K562 (cell line): ENCODE measurements around the gene ADARB2. TPM values are rescaled to one million over a fixed set of nuclear protein-coding genes. Genes with fewer than 3 reads are reported as not detected.

Source experiments
- ATAC-seq: fragments of 200-7000 bp; cut with Tn5 transposase; 3 replicates; pipeline ENCODE4 v1.9.1; 2020; ENCODE audit warnings: moderate library complexity
- BruUV-seq: library from RNA; stranded (reverse); fragments of 400-500 nt; replicated peaks from 2 replicates; lab custom pipeline; 2021; lab: Mats Ljungman, UMichigan
- CTCF ChIA-PET: fragments of 300-600 bp; formaldehyde crosslinking; extraction: SDS; loops from one replicate; lab custom pipeline; 2021; ENCODE audit warnings: low intra/inter-chr PET ratio; lab: Yijun Ruan, JAX
- POLR2A ChIA-PET: fragments of 300-600, 350-650 bp; sonication (Branson Sonifier 250); formaldehyde crosslinking; extraction: SDS; loops from one replicate; lab custom pipeline; 2021; ENCODE audit warnings: antibody characterized with exemption, inconsistent platforms; lab: Yijun Ruan, JAX
- DNase-seq, 4 experiments: peaks; one replicate each; pipeline versions ENCODE4 v3.0.0 to v3.0.0-alpha.2; 2011 to 2018; ENCODE audit warnings: low spot score in 3 of 4, mixed read lengths in 3 of 4; ENCODE audit errors: extremely low read depth in 1 of 4
- FAIRE-seq: peaks from 2 replicates; lab custom pipeline; 2011; peaks lifted over from hg19 to GRCh38; lab: Jason Lieb, UNC
- H2AFZ ChIP-seq: 2 replicates; pipeline ENCODE4 v1.6.0; 2011; ENCODE audit warnings: low read depth, low read length, control low read depth, inconsistent platforms
- H3K27ac ChIP-seq: fragments of 200-600 bp; 3 replicates; pipeline ENCODE4 v1.8.0; 2011; ENCODE audit warnings: low read depth, mild to moderate bottlenecking, control low read depth, inconsistent platforms, low read length, moderate library complexity, mixed read lengths; ENCODE audit errors: extremely low read depth
- H3K27me3 ChIP-seq, 2 experiments: fragments of 300-600 bp in 1 of 2; 2 replicates in 1 of 2; 3 replicates in 1 of 2; pipeline versions ENCODE4 v1.6.0 to v1.8.0; 2011; ENCODE audit warnings: inconsistent platforms in 2 of 2, low read length in 2 of 2, mild to moderate bottlenecking in 1 of 2, mixed read lengths in 1 of 2, moderate library complexity in 1 of 2; ENCODE audit not compliant: control insufficient read depth in 2 of 2, insufficient read depth in 2 of 2
- H3K36me3 ChIP-seq: fragments of 300-600 bp; 3 replicates; pipeline ENCODE4 v1.8.0; 2011; ENCODE audit warnings: mild to moderate bottlenecking, low read length, inconsistent platforms; ENCODE audit not compliant: control insufficient read depth, insufficient read depth
- H3K4me1 ChIP-seq, 2 experiments: fragments of 200-600 bp in 1 of 2; replicated peaks in 1 of 2; 2 replicates in 1 of 2; 3 replicates in 1 of 2; pipeline versions ENCODE4 v1.5.1 to v1.8.0; 2011; ENCODE audit warnings: inconsistent platforms in 2 of 2, low read length in 2 of 2, mild to moderate bottlenecking in 1 of 2, mixed read lengths in 1 of 2, moderate library complexity in 1 of 2; ENCODE audit not compliant: control insufficient read depth in 2 of 2, insufficient read depth in 2 of 2
- H3K4me2 ChIP-seq: 2 replicates; pipeline ENCODE4 v1.6.1; 2011; ENCODE audit warnings: low read length, control low read depth, inconsistent platforms, mixed read lengths; ENCODE audit not compliant: insufficient read depth
- H3K4me3 ChIP-seq: fragments of 200-600 bp; sonication (generic), shearing (Covaris generic); 2 replicates; pipeline ENCODE4 v1.5.1; 2016; ENCODE audit warnings: control low read depth, inconsistent platforms
- H3K79me2 ChIP-seq: fragments of 200-600 bp; 3 replicates; pipeline ENCODE4 v1.8.0; 2011; ENCODE audit warnings: low read length, inconsistent platforms; ENCODE audit not compliant: control insufficient read depth, insufficient read depth
- H3K9ac ChIP-seq, 2 experiments: 2 replicates each; pipeline versions ENCODE4 v1.6.0 to v1.6.1; 2011; ENCODE audit warnings: low read depth in 2 of 2, low read length in 2 of 2, control low read depth in 1 of 2, inconsistent platforms in 1 of 2, mild to moderate bottlenecking in 1 of 2, mixed read lengths in 1 of 2; ENCODE audit not compliant: insufficient read depth in 1 of 2
- H3K9me1 ChIP-seq: one replicate; pipeline ENCODE4 v1.6.0; 2011; ENCODE audit warnings: inconsistent platforms, mild to moderate bottlenecking, low read length, moderate library complexity; ENCODE audit not compliant: control insufficient read depth, insufficient read depth
- H3K9me3 ChIP-seq: replicated peaks from 2 replicates; pipeline ENCODE4 v1.5.1; 2011; ENCODE audit warnings: low read depth, low read length, inconsistent platforms; ENCODE audit not compliant: control insufficient read depth, insufficient read depth
- H4K20me1 ChIP-seq: replicated peaks from 2 replicates; pipeline ENCODE4 v1.6.1; 2011; ENCODE audit warnings: low read length, inconsistent platforms, mixed read lengths; ENCODE audit not compliant: control insufficient read depth, insufficient read depth
- CBX8 ChIP-seq: fragments of 200-600 bp; sonication (generic); IDR thresholded peaks from 2 replicates; pipeline ENCODE4 v1.6.1; 2012; ENCODE audit warnings: borderline replicate concordance, mixed run types, low read depth, mild to moderate bottlenecking, moderate library complexity, mixed read lengths, low read length, control low read depth, inconsistent platforms; ENCODE audit not compliant: poor library complexity, severe bottlenecking; ENCODE audit errors: extremely low read depth
- CREB1 ChIP-seq, 2 experiments: sonication (generic) in 1 of 2; formaldehyde crosslinking in 1 of 2; IDR thresholded peaks; 2 replicates each; pipeline versions ENCODE4 v1.6.1 to v1.8.0; 2012 to 2022; ENCODE audit warnings: inconsistent platforms in 1 of 2, mild to moderate bottlenecking in 1 of 2, missing genetic modification reagents in 1 of 2, moderate library complexity in 1 of 2
- GTF2E2 ChIP-seq: fragments of 200-800 bp; sonication (Bioruptor generic); IDR thresholded peaks from 2 replicates; pipeline ENCODE4 v1.6.1; 2016; ENCODE audit warnings: missing genetic modification characterization, missing compliant biosample characterization
- HMG20B ChIP-seq: fragments of 250-450 bp; sonication (Bioruptor Pico); IDR thresholded peaks from 2 replicates; pipeline ENCODE4 v1.5.0; 2021; ENCODE audit warnings: mild to moderate bottlenecking
- MED1 ChIP-seq: sonication (generic); formaldehyde crosslinking; IDR thresholded peaks from 2 replicates; pipeline ENCODE4 v1.8.1; 2023; ENCODE audit warnings: missing genetic modification reagents, borderline replicate concordance
- NBN ChIP-seq: fragments of 450-650 bp; IDR thresholded peaks from 2 replicates; pipeline ENCODE4 v1.6.1; 2016; ENCODE audit warnings: low read depth, mild to moderate bottlenecking
- NR1H2 ChIP-seq: sonication (generic); formaldehyde crosslinking; IDR thresholded peaks from 2 replicates; pipeline ENCODE4 v1.4.0; 2020; ENCODE audit warnings: mild to moderate bottlenecking, missing genetic modification reagents
- PCBP2 ChIP-seq: fragments of 200-400 bp; formaldehyde crosslinking; IDR thresholded peaks from 2 replicates; pipeline ENCODE4 v1.6.1; 2018; ENCODE audit warnings: low read length, low read depth, mild to moderate bottlenecking, moderate library complexity; ENCODE audit not compliant: poor library complexity, severe bottlenecking
- TCF7L2 ChIP-seq: fragments of 150-350 bp; IDR thresholded peaks from 2 replicates; pipeline ENCODE4 v1.6.1; 2016; ENCODE audit warnings: low read depth, mild to moderate bottlenecking, low read length, moderate library complexity
- YY1 ChIP-seq, 3 experiments: IDR thresholded peaks; 2 replicates each; pipeline ENCODE4 v1.6.1; 2011; ENCODE audit warnings: low read length in 2 of 3, mild to moderate bottlenecking in 2 of 3, moderate library complexity in 2 of 3, borderline replicate concordance in 1 of 3, control low read depth in 1 of 3, low read depth in 1 of 3; ENCODE audit not compliant: insufficient read depth in 3 of 3, insufficient replicate concordance in 2 of 3, control insufficient read depth in 1 of 3, insufficient read length in 1 of 3; ENCODE audit errors: extremely low read depth in 1 of 3
- in situ Hi-C: fragments of 300-500 bp; cut with MboI; formaldehyde crosslinking; loops from 4 replicates; pipeline ENCODE4 v1.15.0; 2018; ENCODE audit warnings: inconsistent platforms, mixed read lengths
- intact Hi-C: fragments of 100-400 bp; cut with micrococcal nuclease; formaldehyde crosslinking; loops from 2 replicates; pipeline ENCODE4 v1.14.2; 2022
- polyA plus RNA-seq, 8 experiments: library from polyadenylated mRNA; depleted of rRNA in 4 of 8; stranded (reverse) in 5 of 8; unstranded in 3 of 8; fragments of >200 nt; fragmentation: Nextera tagmentation in 2 of 8; fragmentation: Illumina TruSeq in 1 of 8; extraction: Ambion mirVana in 2 of 8; extraction: Trizol in 1 of 8; gene quantifications; 2 replicates each; pipeline versions ENCODE4 v1.2.1 to v1.2.3, GENCODE V29; 2011 to 2014; ENCODE audit warnings: inconsistent platforms in 1 of 8, missing spikeins in 1 of 8
- total RNA-seq, 7 experiments: library from RNA; depleted of rRNA in 6 of 7; stranded (reverse); fragments of >200 nt in 6 of 7; fragmentation: Illumina TruSeq in 2 of 7; extraction: Trizol in 2 of 7; gene quantifications; 2 replicates each; pipeline versions ENCODE4 v1.2.1 to v1.2.3, GENCODE V29; 2011 to 2021; ENCODE audit warnings: low replicate concordance in 1 of 7
- TF ChIP-seq, protein P1 (sequence below): fragments of 450-650 bp; IDR thresholded peaks from 2 replicates; pipeline ENCODE4 v1.7.0; 2016; ENCODE audit warnings: borderline replicate concordance
- TF ChIP-seq, protein P2 (sequence below), 2 experiments: IDR thresholded peaks; 2 replicates each; pipeline ENCODE4 v1.6.1; 2011; ENCODE audit warnings: borderline replicate concordance in 1 of 2, control low read depth in 1 of 2, low read depth in 1 of 2, low read length in 1 of 2, mild to moderate bottlenecking in 1 of 2, mixed read lengths in 1 of 2, moderate library complexity in 1 of 2; ENCODE audit not compliant: insufficient read depth in 1 of 2, insufficient read length in 1 of 2, poor library complexity in 1 of 2, severe bottlenecking in 1 of 2; ENCODE audit errors: extremely low read depth in 1 of 2
- TF ChIP-seq, protein P3 (sequence below): fragments of 150-350 bp; conservative IDR thresholded peaks from 2 replicates; pipeline ENCODE4 v1.6.1; 2014; ENCODE audit warnings: low read length

The ADARB2 gene
- total and polyA plus RNA-seq, 9 of the 15 experiments (the other 6 are each of a cell fraction or from before 2014, with no cell fraction given) = not detected

DNA sequence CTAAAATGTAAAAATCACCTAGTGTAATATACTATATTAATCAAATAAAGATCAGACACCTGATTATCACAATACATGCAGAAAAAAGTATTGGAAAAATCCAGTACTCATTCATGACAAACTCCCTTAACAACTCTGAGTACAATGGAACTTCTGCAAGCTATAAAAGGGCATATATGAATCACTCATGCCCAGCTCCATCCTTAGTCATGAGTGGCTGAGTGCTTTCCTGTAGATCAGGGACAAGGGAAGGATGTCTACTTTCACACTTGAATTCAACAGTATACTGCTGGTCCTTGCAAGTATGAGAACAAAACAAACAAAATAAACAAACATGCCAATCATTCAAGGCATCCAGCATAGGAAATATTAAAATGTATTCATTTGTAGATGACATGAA is 116.5 kb downstream of the ADARB2 start:
- Histone ChIP-seq H3K4me2 (no peak overlapping the region), H3K36me3 (no peaks in the 10 kb centered on the region), H4K20me1 (no peaks in the 10 kb centered on the region), H2AFZ (no peak overlapping the region), H3K4me1 (no peaks in the 10 kb centered on the region), H3K4me3 (no peak overlapping the region), H3K27me3 (peaks cover 3 to 22% of the 10 kb centered on the region in 2 experiments; a peak in 3 of 5 replicates), H3K9ac (no peak overlapping the region), H3K9me3 (no peaks in the 10 kb centered on the region), H3K27ac (no peak overlapping the region), H3K79me2 (no peaks in the 10 kb centered on the region), H3K9me1 (no peaks in the 10 kb centered on the region)
- no peak for ATAC-seq
- in situ Hi-C loops = no loop called here
- DNase-seq = no peak
- no TSS peak for BruUV-seq
- ChIA-PET CTCF (no interaction called here), POLR2A (no interaction called here)
- intact Hi-C loops = no loop called here
- no peak for FAIRE-seq
- TF ChIP-seq CREB1 (IDR thresholded peaks at IDR 0.05) (no peak), CREB1 (CRISPR knock-in tag; IDR thresholded peaks at IDR 0.05) (no peak), TCF7L2 (no peak), NR1H2 (CRISPR knock-in tag) (no peak), YY1 (IDR thresholded peaks at IDR 0.05; ENCODE audit: borderline replicate concordance in 1 of 3, control insufficient read depth in 1 of 3, extremely low read depth in 1 of 3, insufficient read depth in 3 of 3, insufficient read length in 1 of 3, insufficient replicate concordance in 2 of 3, low read depth in 1 of 3, low read length in 2 of 3) (no peak), PCBP2 (no peak), MED1 (CRISPR knock-in tag) (no peak), CBX8 (no peak), HMG20B (CRISPR knock-in tag) (no peak), NBN (no peak), GTF2E2 (tag) (no peak)
- TF ChIP-seq, protein P1, sequence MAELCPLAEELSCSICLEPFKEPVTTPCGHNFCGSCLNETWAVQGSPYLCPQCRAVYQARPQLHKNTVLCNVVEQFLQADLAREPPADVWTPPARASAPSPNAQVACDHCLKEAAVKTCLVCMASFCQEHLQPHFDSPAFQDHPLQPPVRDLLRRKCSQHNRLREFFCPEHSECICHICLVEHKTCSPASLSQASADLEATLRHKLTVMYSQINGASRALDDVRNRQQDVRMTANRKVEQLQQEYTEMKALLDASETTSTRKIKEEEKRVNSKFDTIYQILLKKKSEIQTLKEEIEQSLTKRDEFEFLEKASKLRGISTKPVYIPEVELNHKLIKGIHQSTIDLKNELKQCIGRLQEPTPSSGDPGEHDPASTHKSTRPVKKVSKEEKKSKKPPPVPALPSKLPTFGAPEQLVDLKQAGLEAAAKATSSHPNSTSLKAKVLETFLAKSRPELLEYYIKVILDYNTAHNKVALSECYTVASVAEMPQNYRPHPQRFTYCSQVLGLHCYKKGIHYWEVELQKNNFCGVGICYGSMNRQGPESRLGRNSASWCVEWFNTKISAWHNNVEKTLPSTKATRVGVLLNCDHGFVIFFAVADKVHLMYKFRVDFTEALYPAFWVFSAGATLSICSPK = no peak
- TF ChIP-seq, protein P2, sequence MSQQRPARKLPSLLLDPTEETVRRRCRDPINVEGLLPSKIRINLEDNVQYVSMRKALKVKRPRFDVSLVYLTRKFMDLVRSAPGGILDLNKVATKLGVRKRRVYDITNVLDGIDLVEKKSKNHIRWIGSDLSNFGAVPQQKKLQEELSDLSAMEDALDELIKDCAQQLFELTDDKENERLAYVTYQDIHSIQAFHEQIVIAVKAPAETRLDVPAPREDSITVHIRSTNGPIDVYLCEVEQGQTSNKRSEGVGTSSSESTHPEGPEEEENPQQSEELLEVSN (IDR thresholded peaks at IDR 0.05; ENCODE audit: borderline replicate concordance in 1 of 2, extremely low read depth in 1 of 2, insufficient read depth in 1 of 2, insufficient read length in 1 of 2, low read depth in 1 of 2, low read length in 1 of 2, poor library complexity in 1 of 2, severe bottlenecking in 1 of 2) = no peak
- TF ChIP-seq, protein P3, sequence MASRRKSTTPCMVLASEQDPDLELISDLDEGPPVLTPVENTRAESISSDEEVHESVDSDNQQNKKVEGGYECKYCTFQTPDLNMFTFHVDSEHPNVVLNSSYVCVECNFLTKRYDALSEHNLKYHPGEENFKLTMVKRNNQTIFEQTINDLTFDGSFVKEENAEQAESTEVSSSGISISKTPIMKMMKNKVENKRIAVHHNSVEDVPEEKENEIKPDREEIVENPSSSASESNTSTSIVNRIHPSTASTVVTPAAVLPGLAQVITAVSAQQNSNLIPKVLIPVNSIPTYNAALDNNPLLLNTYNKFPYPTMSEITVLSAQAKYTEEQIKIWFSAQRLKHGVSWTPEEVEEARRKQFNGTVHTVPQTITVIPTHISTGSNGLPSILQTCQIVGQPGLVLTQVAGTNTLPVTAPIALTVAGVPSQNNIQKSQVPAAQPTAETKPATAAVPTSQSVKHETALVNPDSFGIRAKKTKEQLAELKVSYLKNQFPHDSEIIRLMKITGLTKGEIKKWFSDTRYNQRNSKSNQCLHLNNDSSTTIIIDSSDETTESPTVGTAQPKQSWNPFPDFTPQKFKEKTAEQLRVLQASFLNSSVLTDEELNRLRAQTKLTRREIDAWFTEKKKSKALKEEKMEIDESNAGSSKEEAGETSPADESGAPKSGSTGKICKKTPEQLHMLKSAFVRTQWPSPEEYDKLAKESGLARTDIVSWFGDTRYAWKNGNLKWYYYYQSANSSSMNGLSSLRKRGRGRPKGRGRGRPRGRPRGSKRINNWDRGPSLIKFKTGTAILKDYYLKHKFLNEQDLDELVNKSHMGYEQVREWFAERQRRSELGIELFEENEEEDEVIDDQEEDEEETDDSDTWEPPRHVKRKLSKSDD = no peak
